HepG2 (cell line): Measurements from ENCODE around the gene EPHB6. TPM values are rescaled to one million over a fixed set of nuclear protein-coding genes. Genes with fewer than 3 reads are reported as not detected.

Experiments
- ATAC-seq: fragments of 200-7000 bp; cut with Tn5 transposase; 3 replicates; pipeline ENCODE4 v1.9.1; 2020; ENCODE audit warnings: mild to moderate bottlenecking, moderate library complexity
- BruUV-seq: library from RNA; stranded (reverse); fragments of 400-500 nt; replicated peaks from 2 replicates; lab custom pipeline; 2021; lab: Mats Ljungman, UMichigan
- CTCF ChIA-PET: fragments of 300-600 bp; formaldehyde crosslinking; extraction: SDS; loops from one replicate; lab custom pipeline; 2021; ENCODE audit warnings: low total read pairs, inconsistent platforms, low intra/inter-chr PET ratio; lab: Yijun Ruan, JAX
- POLR2A ChIA-PET: fragments of 350-600 bp; sonication (Branson Sonifier 250); formaldehyde crosslinking; loops from one replicate; lab custom pipeline; 2020; ENCODE audit warnings: antibody characterized with exemption, inconsistent platforms; lab: Yijun Ruan, JAX
- DNase-seq: peaks from one replicate; pipeline ENCODE4 v3.0.0-alpha.2; 2015; ENCODE audit warnings: low spot score
- FAIRE-seq: peaks from 3 replicates; lab custom pipeline; 2011; peaks lifted over from hg19 to GRCh38; lab: Jason Lieb, UNC
- H2AFZ ChIP-seq: one replicate; pipeline ENCODE4 v1.6.1; 2011; ENCODE audit warnings: low read length, inconsistent platforms
- H3K27ac ChIP-seq: fragments of 300-600 bp; 3 replicates; pipeline ENCODE4 v1.8.0; 2011; ENCODE audit warnings: mixed run types, mild to moderate bottlenecking, mixed read lengths, low read length, inconsistent platforms; ENCODE audit not compliant: insufficient read depth; ENCODE audit errors: extremely low read length
- H3K27me3 ChIP-seq, 2 experiments: fragments of 200-600 bp in 1 of 2; 2 replicates in 1 of 2; 3 replicates in 1 of 2; pipeline versions ENCODE4 v1.6.0 to v1.8.0; 2011; ENCODE audit warnings: low read length in 2 of 2, mild to moderate bottlenecking in 2 of 2, moderate library complexity in 2 of 2, inconsistent platforms in 1 of 2; ENCODE audit not compliant: insufficient read depth in 2 of 2, control insufficient read depth in 1 of 2
- H3K36me3 ChIP-seq, 2 experiments: fragments of 200-600 bp in 1 of 2; replicated peaks in 1 of 2; 2 replicates in 1 of 2; 3 replicates in 1 of 2; pipeline versions ENCODE4 v1.5.1 to v1.8.0; 2011; ENCODE audit warnings: low read length in 2 of 2, inconsistent platforms in 1 of 2; ENCODE audit not compliant: insufficient read depth in 2 of 2, control insufficient read depth in 1 of 2
- H3K4me1 ChIP-seq: 2 replicates; pipeline ENCODE4 v1.5.1; 2012; ENCODE audit warnings: low read length, inconsistent platforms; ENCODE audit not compliant: insufficient read depth
- H3K4me2 ChIP-seq: 2 replicates; pipeline ENCODE4 v1.6.0; 2011; ENCODE audit warnings: low read depth, low read length, inconsistent platforms
- H3K4me3 ChIP-seq, 3 experiments: fragments of 200-600 bp in 1 of 3; sonication (generic), shearing (Covaris generic) in 1 of 3; replicated peaks in 1 of 3; 2 replicates each; pipeline ENCODE4 v1.5.1; 2011 to 2016; ENCODE audit warnings: low read length in 3 of 3, inconsistent platforms in 2 of 3, low read depth in 2 of 3, mild to moderate bottlenecking in 2 of 3, control low read depth in 1 of 3, mixed read lengths in 1 of 3; ENCODE audit not compliant: insufficient read depth in 1 of 3
- H3K79me2 ChIP-seq: one replicate; pipeline ENCODE4 v1.6.1; 2011; ENCODE audit warnings: low read length, inconsistent platforms; ENCODE audit not compliant: insufficient read depth
- H3K9ac ChIP-seq: 2 replicates; pipeline ENCODE4 v1.6.0; 2011; ENCODE audit warnings: mild to moderate bottlenecking, low read depth, low read length, inconsistent platforms; ENCODE audit not compliant: insufficient read depth
- H3K9me3 ChIP-seq: 2 replicates; pipeline ENCODE4 v1.5.1; 2012; ENCODE audit warnings: mild to moderate bottlenecking, low read length
- H4K20me1 ChIP-seq: 2 replicates; pipeline ENCODE4 v1.6.0; 2011; ENCODE audit warnings: inconsistent platforms, mild to moderate bottlenecking, low read length, moderate library complexity; ENCODE audit not compliant: insufficient read depth
- AGO1 ChIP-seq: fragments of 200-400 bp; formaldehyde crosslinking; IDR thresholded peaks from 2 replicates; pipeline ENCODE4 v1.6.1; 2017; ENCODE audit warnings: mild to moderate bottlenecking, low read depth, low read length, moderate library complexity; ENCODE audit not compliant: poor library complexity, severe bottlenecking
- DPF2 ChIP-seq: sonication (generic); formaldehyde crosslinking; IDR thresholded peaks from 2 replicates; pipeline ENCODE4 v1.4.0; 2020; ENCODE audit warnings: mild to moderate bottlenecking, low read depth, missing genetic modification reagents, borderline replicate concordance
- FOXM1 ChIP-seq: sonication (generic); formaldehyde crosslinking; IDR thresholded peaks from 2 replicates; pipeline ENCODE4 v1.5.0; 2020; ENCODE audit warnings: missing genetic modification reagents
- FOXO4 ChIP-seq: sonication (generic); formaldehyde crosslinking; conservative IDR thresholded peaks from 2 replicates; pipeline ENCODE4 v1.8.1; 2023; ENCODE audit warnings: missing genetic modification reagents
- IRX3 ChIP-seq: sonication (generic); formaldehyde crosslinking; IDR thresholded peaks from 2 replicates; pipeline ENCODE4 v1.8.1; 2023; ENCODE audit warnings: mild to moderate bottlenecking, low read depth, missing genetic modification reagents, borderline replicate concordance
- NAIF1 ChIP-seq: sonication (generic); formaldehyde crosslinking; IDR thresholded peaks from 2 replicates; pipeline ENCODE4 v1.5.0; 2020; ENCODE audit warnings: mild to moderate bottlenecking, missing genetic modification reagents, borderline replicate concordance
- PPARG ChIP-seq: conservative IDR thresholded peaks from 2 replicates; pipeline ENCODE4 v1.6.1; 2016; ENCODE audit warnings: missing biosample characterization, missing genetic modification reagents
- SATB2 ChIP-seq: sonication (generic); formaldehyde crosslinking; IDR thresholded peaks from 2 replicates; pipeline ENCODE4 v1.5.0; 2020; ENCODE audit warnings: missing genetic modification reagents
- ZBTB20 ChIP-seq: sonication (generic); formaldehyde crosslinking; IDR thresholded peaks from 2 replicates; pipeline ENCODE4 v1.8.1; 2023; ENCODE audit warnings: missing genetic modification reagents, low read depth, mild to moderate bottlenecking, borderline replicate concordance
- ZIK1 ChIP-seq: sonication (generic); formaldehyde crosslinking; IDR thresholded peaks from 2 replicates; pipeline ENCODE4 v1.5.0; 2020; ENCODE audit warnings: mild to moderate bottlenecking, low read depth, missing genetic modification reagents, borderline replicate concordance
- WGBS: methylation state at CpG from one replicate; pipeline ENCODE4 v1.1.6; 2017; ENCODE audit warnings: low lambda C conversion rate; 5-methylcytosine and 5-hydroxymethylcytosine counted together
- in situ Hi-C: cut with HindIII; loops from 2 replicates; pipeline ENCODE4 v1.10.0; 2017; ENCODE audit warnings: low pct_unique_long_range_greater_than_20kb; ENCODE audit not compliant: extremely low pct_ligation_motif_present
- intact Hi-C: fragments of 100-400 bp; cut with micrococcal nuclease; formaldehyde crosslinking; loops from one replicate; pipeline ENCODE4 v1.10.0; 2022; ENCODE audit not compliant: unreplicated experiment
- polyA plus RNA-seq, 8 experiments: library from polyadenylated mRNA; depleted of rRNA in 3 of 8; stranded (reverse) in 7 of 8; unstranded in 1 of 8; fragments of >200 nt; fragmentation: Illumina TruSeq in 4 of 8; extraction: Trizol in 4 of 8; gene quantifications; 2 replicates each; pipeline versions ENCODE4 v1.2.1 to v1.2.3, GENCODE V29; 2011 to 2016; ENCODE audit warnings: low read depth in 4 of 8, missing spikeins in 1 of 8, mixed read lengths in 1 of 8; ENCODE audit not compliant: insufficient read depth in 1 of 8
- total RNA-seq, 5 experiments: library from RNA; depleted of rRNA; stranded (reverse); fragments of >200 nt; fragmentation: Illumina TruSeq; extraction: Trizol; gene quantifications; 2 replicates each; pipeline ENCODE4 v1.2.3, GENCODE V29; 2016; ENCODE audit warnings: low read depth in 1 of 5
- TF ChIP-seq, protein P1 (sequence below): sonication (generic); formaldehyde crosslinking; IDR thresholded peaks from 2 replicates; pipeline ENCODE4 v1.4.0; 2020; ENCODE audit warnings: missing genetic modification reagents, borderline replicate concordance
- TF ChIP-seq, protein P2 (sequence below): sonication (generic); formaldehyde crosslinking; IDR thresholded peaks from 2 replicates; pipeline ENCODE4 v1.4.0; 2020; ENCODE audit warnings: mild to moderate bottlenecking, missing genetic modification reagents, borderline replicate concordance

EPHB6 gene
- total and polyA plus RNA-seq, 2 of the 13 experiments (the other 11 are each of a cell fraction or from before 2014, with no cell fraction given) = not detected

GRCh38 chr7:142881586-142882337 lies 26.9 kb downstream of the EPHB6 start:
- intact Hi-C loops = loop anchor here (10.0 kb wide), 1 partner anchor 123 kb away; no protein-coding TSS in a partner anchor
- CTCF ChIA-PET = no interaction called here
- POLR2A ChIA-PET = no interaction called here
- H3K36me3 ChIP-seq = no peaks in the 10 kb centered on the region
- DNase-seq (no peak), ATAC-seq (no peak), FAIRE-seq (no peak)
- peaks cover 1 to 18% of the 10 kb centered on the region in 2 experiments; a peak in 3 of 5 replicates for H3K27me3 ChIP-seq
- no peaks in the 10 kb centered on the region for H3K4me1 ChIP-seq
- H3K4me3 ChIP-seq = no peak overlapping the region
- H3K9me3 ChIP-seq = no peaks in the 10 kb centered on the region
- no peak for TF ChIP-seq AGO1
- TF ChIP-seq DPF2 = no peak
- TF ChIP-seq NAIF1 (CRISPR knock-in tag) = no peak
- TF ChIP-seq ZIK1 (CRISPR knock-in tag) = no peak
- TF ChIP-seq FOXM1 (CRISPR knock-in tag) = no peak
- no peak for TF ChIP-seq PPARG
- TF ChIP-seq SATB2 = no peak
- no peak for TF ChIP-seq ZBTB20
- TF ChIP-seq IRX3 (CRISPR knock-in tag) = no peak
- TF ChIP-seq, protein P1, sequence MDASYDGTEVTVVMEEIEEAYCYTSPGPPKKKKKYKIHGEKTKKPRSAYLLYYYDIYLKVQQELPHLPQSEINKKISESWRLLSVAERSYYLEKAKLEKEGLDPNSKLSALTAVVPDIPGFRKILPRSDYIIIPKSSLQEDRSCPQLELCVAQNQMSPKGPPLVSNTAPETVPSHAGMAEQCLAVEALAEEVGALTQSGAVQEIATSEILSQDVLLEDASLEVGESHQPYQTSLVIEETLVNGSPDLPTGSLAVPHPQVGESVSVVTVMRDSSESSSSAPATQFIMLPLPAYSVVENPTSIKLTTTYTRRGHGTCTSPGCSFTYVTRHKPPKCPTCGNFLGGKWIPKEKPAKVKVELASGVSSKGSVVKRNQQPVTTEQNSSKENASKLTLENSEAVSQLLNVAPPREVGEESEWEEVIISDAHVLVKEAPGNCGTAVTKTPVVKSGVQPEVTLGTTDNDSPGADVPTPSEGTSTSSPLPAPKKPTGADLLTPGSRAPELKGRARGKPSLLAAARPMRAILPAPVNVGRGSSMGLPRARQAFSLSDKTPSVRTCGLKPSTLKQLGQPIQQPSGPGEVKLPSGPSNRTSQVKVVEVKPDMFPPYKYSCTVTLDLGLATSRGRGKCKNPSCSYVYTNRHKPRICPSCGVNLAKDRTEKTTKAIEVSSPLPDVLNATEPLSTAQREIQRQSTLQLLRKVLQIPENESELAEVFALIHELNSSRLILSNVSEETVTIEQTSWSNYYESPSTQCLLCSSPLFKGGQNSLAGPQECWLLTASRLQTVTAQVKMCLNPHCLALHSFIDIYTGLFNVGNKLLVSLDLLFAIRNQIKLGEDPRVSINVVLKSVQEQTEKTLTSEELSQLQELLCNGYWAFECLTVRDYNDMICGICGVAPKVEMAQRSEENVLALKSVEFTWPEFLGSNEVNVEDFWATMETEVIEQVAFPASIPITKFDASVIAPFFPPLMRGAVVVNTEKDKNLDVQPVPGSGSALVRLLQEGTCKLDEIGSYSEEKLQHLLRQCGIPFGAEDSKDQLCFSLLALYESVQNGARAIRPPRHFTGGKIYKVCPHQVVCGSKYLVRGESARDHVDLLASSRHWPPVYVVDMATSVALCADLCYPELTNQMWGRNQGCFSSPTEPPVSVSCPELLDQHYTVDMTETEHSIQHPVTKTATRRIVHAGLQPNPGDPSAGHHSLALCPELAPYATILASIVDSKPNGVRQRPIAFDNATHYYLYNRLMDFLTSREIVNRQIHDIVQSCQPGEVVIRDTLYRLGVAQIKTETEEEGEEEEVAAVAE (CRISPR knock-in tag) = no peak
- TF ChIP-seq, protein P2, sequence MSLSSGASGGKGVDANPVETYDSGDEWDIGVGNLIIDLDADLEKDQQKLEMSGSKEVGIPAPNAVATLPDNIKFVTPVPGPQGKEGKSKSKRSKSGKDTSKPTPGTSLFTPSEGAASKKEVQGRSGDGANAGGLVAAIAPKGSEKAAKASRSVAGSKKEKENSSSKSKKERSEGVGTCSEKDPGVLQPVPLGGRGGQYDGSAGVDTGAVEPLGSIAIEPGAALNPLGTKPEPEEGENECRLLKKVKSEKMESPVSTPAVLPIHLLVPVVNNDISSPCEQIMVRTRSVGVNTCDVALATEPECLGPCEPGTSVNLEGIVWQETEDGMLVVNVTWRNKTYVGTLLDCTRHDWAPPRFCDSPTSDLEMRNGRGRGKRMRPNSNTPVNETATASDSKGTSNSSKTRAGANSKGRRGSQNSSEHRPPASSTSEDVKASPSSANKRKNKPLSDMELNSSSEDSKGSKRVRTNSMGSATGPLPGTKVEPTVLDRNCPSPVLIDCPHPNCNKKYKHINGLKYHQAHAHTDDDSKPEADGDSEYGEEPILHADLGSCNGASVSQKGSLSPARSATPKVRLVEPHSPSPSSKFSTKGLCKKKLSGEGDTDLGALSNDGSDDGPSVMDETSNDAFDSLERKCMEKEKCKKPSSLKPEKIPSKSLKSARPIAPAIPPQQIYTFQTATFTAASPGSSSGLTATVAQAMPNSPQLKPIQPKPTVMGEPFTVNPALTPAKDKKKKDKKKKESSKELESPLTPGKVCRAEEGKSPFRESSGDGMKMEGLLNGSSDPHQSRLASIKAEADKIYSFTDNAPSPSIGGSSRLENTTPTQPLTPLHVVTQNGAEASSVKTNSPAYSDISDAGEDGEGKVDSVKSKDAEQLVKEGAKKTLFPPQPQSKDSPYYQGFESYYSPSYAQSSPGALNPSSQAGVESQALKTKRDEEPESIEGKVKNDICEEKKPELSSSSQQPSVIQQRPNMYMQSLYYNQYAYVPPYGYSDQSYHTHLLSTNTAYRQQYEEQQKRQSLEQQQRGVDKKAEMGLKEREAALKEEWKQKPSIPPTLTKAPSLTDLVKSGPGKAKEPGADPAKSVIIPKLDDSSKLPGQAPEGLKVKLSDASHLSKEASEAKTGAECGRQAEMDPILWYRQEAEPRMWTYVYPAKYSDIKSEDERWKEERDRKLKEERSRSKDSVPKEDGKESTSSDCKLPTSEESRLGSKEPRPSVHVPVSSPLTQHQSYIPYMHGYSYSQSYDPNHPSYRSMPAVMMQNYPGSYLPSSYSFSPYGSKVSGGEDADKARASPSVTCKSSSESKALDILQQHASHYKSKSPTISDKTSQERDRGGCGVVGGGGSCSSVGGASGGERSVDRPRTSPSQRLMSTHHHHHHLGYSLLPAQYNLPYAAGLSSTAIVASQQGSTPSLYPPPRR (CRISPR knock-in tag) = no peak
- no peak for TF ChIP-seq FOXO4 (CRISPR knock-in tag)
- H4K20me1 ChIP-seq = no peaks in the 10 kb centered on the region
- in situ Hi-C loops = no loop called here
- H3K4me2 ChIP-seq = no peak overlapping the region
- no peak overlapping the region for H2AFZ ChIP-seq
- no peak overlapping the region for H3K9ac ChIP-seq
- no peak overlapping the region for H3K27ac ChIP-seq
- no TSS peak for BruUV-seq
- WGBS = 35% methylated on average over 9 of the region's 9 CpGs
- H3K79me2 ChIP-seq = no peaks in the 10 kb centered on the region
